GM18867 (cell line): ENCODE data around the gene CUL9.

ENCODE experiments used
- ATAC-seq: cut with Tn5 transposase; IDR thresholded peaks from one replicate; pipeline ENCODE4 v1.9.1; 2021; ENCODE audit warnings: mild to moderate bottlenecking, moderate library complexity; ENCODE audit not compliant: unreplicated experiment

Gene CUL9

DNA sequence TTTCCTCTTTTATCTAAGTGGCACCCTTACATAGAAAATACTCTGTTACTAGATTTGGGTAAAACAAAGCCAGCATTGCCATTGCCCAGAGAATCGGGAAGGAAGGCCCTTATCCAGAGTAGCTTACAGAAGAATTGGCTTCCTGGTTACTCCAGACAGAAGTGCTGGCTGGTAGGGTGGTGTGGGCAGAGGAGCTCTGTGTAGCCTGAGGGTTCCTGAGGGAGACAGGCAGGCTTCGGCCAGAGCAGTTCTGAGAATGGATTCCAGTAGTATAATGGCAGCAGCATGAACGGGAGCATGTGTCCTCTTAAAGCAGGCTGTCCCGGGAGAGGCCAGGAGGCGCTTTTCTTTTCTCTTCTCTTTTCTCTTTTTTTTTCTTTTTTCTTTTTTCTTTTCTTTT, 11.9 kb downstream of the CUL9 start:
- ATAC-seq: no peak

GRCh38 chr6:43196337-43196736, 14.3 kb downstream of the CUL9 start:
- no peak for ATAC-seq

- no peak for ATAC-seq
Measured at GRCh38 chr6:43199912-43200311, 17.9 kb downstream of the CUL9 start.

- ATAC-seq: no peak
Measured at GRCh38 chr6:43200541-43200940, 18.5 kb downstream of the CUL9 start.

DNA sequence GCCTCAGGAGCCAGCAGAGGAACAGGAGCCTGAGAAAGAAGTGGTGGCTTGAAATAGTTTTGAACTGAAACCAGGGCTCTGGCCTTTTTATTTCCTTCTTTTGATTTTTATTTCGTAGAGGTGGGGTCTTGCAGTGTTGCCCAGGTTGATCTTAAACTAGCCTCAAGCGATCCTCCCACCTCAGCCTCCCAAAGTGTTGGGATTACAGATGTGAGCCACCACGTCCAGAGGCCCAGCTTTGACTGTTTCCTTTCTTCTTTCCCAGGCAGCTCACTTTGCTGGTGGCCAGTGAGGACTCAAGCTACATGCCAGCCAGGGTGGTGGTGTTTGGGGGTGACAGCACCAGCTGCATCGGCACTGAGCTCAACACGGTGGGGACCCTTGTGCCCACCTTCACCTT, 20.5 kb downstream of the CUL9 start:
- no peak for ATAC-seq

- ATAC-seq: no peak
Measured at GRCh38 chr6:43203029-43203717, 21.2 kb downstream of the CUL9 start.

GRCh38 chr6:43203718-43204095, 21.7 kb downstream of the CUL9 start:
- no peak for ATAC-seq

DNA sequence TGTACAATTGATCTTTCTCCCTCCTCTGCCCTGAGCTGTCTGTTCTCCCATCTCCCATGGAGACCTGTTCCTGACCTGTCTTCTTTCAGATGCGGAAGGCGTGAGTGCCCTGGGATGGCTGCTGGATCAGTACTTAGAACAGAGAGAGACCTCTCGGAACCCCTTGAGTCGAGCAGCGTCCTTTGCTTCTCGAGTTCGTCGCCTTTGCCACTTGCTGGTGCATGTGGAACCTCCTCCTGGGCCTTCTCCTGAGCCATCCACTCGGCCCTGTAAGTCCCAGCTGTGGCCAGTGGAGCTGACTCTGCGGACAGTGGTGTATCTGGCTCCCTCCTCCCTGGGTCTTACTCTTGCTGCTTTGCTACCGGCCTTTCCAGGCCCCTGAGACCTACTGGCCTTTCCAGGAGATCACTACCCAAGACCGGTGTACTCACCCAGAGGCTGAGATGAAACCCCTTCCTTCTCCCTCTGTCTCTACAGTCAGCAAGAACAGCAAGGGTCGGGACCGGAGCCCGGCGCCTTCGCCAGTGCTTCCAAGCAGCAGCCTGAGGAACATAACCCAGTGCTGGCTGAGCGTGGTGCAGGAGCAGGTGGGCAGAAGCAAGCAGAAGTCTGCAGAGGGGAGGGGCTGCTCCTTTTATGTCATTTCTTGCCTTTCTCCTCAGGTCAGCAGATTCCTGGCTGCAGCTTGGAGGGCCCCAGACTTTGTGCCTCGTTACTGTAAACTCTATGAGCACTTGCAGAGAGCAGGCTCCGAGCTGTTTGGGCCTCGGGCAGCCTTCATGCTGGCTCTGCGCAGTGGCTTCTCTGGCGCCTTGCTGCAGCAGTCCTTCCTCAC, 22.5 kb downstream of the CUL9 start:
- no peak for ATAC-seq

DNA sequence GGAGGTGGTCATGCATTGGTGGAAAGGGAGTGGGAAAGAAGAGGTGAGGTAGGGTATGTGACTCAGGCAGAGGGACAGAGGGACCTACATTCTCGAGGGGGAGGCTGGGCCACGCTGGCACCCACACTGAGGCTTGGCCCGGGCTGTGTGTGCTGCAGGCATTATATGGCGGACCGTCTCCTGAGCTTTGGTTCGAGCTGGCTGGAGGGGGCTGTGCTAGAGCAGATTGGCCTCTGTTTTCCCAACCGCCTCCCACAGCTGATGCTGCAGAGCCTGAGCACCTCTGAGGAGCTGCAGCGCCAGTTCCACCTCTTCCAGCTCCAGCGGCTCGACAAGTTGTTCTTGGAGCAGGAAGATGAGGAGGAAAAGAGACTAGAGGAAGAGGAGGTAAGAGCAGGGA, 23.9 kb downstream of the CUL9 start:
- ATAC-seq: no peak

- no peak for ATAC-seq
Measured at GRCh38 chr6:43207286-43207685, 25.3 kb downstream of the CUL9 start.

DNA sequence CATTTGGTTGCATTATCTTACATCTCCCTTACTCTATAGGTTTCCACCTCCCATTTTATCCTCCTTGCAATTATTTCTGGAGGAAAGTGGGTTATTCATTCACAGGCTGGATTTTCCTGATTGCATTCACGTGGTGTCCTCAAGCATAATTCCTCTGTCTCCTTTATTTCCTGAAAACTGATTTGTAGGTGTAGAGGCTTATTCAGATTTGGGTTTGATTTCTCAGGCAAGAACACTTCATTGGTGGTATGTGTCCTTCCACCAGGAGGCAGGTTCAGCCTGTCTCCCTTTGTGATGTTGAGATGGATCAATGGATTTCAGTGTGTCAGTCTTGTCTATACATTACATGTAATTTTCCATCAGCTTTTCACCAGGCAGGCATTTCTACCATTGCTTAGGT, 30.0 kb downstream of the CUL9 start:
- ATAC-seq: no peak

DNA sequence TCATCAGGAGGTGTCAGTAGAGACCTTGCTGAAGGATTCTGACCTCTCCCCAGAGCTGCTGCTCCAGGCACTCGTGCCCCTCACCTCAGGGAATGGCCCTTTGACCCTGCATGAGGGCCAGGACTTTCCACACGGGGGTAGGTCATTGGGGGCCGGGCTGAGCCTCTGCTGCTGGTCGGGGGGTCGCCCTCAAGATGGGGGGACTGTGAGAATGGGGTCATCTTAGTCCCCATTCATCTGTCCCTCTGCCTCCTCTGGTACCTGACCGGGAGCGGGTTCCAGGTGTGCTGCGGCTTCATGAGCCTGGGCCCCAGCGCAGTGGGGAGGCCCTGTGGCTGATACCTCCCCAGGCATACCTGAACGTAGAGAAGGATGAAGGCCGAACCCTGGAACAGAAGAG, 31.4 kb downstream of the CUL9 start:
- no peak for ATAC-seq

DNA sequence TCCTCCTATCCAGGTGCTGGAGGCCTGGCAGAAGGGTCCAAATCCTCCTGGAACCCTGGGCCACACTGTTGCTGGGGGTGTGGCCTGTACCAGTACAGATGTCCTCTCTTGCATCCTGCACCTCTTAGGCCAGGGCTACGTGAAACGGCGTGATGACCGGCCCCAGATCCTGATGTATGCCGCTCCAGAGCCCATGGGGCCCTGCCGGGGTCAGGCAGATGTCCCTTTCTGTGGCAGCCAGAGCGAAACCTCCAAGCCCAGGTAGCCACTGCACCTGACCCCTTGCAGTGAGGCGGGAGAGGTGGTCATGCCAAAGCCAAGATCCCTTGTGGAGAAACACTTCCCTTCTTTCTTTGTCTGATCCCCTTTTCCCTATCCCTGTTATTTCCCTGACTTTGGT, 33.1 kb downstream of the CUL9 start:
- no peak for ATAC-seq

DNA sequence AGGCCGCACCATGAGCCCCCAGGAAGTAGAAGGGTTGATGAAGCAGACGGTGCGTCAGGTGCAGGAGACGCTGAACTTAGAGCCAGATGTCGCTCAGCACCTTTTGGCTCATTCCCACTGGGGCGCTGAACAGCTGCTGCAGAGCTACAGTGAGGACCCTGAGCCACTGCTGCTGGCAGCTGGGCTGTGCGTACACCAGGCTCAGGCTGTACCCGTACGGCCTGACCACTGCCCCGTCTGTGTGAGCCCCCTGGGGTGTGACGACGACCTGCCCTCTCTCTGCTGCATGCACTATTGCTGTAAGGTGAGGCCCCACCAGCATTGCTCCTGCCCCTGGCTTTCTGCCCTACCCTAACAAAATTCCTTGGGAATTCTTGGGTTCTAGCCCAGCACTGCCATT, 34.2 kb downstream of the CUL9 start:
- no peak for ATAC-seq

GRCh38 chr6:43217351-43217750, 35.4 kb downstream of the CUL9 start:
- ATAC-seq: no peak

DNA sequence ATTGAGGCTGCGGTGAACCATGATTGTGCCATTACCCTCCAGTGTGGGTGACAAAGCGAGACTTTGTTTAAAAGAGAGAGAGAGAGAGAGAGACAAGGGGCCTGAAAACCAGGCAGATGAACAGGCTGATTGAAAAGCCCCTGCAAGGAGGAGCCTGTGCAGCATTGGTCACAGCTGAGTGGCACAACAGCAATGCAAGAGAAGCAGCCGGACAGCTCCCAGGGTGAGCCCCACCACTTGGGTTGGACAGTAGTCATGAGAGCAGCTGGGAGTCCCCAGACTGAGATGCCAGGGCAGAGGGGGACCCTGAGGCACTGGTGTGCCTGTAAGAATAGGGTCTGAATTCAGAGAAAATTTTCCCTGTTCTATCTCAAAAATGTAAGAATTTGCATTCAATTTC, 37.1 kb downstream of the CUL9 start:
- no peak for ATAC-seq

- ATAC-seq: no peak
Measured at GRCh38 chr6:43219814-43220213, 37.8 kb downstream of the CUL9 start.

DNA sequence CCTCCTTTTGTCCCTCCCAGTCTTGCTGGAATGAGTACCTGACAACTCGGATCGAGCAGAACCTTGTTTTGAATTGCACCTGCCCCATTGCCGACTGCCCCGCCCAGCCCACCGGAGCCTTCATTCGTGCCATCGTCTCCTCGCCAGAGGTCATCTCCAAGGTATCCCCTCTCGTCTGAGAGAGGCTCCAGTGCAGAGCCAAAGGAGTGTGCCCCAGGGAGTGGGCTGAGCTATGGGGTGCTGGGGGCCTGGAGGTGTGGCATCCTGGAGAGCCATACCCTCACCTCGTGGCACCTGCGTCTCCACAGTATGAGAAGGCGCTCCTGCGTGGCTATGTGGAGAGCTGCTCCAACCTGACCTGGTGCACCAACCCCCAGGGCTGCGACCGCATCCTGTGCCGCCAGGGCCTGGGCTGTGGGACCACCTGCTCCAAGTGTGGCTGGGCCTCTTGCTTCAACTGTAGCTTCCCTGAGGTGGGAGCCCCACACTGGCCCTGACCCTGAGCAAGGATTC, 38.5 kb downstream of the CUL9 start:
- no peak for ATAC-seq

DNA sequence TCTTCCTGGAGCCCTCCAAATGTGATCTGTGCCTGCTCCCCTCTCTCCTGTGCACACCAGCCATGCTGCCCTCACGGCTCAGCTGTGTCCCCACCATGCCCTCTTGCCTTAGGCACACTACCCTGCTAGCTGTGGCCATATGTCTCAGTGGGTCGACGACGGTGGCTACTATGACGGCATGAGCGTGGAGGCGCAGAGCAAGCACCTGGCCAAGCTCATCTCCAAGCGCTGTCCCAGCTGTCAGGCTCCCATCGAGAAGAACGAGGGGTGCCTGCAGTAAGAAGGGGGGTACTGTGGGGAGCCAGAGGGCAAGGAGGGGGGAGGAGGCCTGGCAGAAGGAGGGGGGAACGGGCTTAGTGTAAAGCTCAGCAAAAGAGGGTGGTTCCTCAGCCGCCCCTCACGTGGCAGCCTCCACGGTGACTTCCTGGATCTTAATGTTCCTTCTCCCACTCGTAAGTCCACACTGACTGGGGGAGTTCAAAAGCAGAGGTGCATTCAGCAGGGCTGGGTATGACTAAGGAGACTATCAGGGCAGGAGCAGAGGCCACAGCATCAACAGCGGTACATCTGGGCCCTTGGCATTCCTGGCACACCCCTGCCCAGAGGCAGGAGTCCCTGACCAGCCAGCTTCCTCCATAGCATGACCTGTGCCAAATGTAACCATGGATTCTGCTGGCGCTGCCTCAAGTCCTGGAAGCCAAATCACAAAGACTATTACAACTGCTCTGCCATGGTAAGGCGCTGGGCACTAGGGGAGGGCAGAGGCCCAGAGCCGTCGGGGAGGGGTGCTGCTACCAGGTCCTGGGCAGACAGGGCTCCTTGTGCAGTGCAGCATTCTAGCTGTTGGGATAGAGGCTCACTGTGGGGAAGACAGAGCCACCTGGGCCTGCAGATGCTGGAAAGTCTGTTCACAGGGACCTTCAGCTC, 39.3 kb downstream of the CUL9 start:
- no peak for ATAC-seq

DNA sequence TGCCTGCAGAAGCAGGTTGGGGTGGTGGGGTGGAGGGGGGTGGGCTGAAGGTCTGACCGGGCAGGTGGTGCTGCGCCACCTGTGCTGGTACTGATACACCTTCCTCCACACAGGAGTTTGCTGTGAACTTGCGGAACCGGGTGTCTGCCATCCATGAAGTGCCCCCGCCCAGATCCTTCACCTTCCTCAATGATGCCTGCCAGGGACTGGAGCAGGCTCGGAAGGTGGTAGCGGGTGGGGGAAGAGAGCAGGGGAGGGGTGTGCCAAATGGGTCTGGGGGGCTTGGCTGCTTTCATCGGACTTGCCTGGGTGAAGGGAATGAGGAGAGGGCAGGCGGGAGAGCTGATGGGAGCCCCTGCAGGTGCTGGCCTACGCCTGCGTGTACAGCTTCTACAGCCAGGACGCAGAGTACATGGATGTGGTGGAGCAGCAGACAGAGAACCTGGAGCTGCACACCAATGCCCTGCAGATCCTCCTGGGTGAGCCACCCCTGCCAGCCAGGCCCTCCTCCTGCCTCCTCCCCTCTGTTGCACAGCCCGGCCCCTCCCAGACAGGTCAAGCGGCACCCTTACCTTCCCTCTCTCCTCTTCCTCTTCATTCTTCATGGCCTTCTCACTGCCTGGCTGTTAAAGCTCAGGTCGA, 40.5 kb downstream of the CUL9 start:
- ATAC-seq: no peak

- ATAC-seq: no peak
Measured at GRCh38 chr6:43223175-43223574, 41.2 kb downstream of the CUL9 start.
